ENCODE data around the gene SLX9. TPM values are rescaled to one million over a fixed set of nuclear protein-coding genes. Genes with fewer than 3 reads are reported as not detected.
A peak's percentile ranks its signal among the peaks of the same experiment; 100 is the strongest.

The SLX9 gene
- total and polyA plus RNA-seq, 8 donors, result 5.4 to 83.4 (median 19.3) TPM

DNA sequence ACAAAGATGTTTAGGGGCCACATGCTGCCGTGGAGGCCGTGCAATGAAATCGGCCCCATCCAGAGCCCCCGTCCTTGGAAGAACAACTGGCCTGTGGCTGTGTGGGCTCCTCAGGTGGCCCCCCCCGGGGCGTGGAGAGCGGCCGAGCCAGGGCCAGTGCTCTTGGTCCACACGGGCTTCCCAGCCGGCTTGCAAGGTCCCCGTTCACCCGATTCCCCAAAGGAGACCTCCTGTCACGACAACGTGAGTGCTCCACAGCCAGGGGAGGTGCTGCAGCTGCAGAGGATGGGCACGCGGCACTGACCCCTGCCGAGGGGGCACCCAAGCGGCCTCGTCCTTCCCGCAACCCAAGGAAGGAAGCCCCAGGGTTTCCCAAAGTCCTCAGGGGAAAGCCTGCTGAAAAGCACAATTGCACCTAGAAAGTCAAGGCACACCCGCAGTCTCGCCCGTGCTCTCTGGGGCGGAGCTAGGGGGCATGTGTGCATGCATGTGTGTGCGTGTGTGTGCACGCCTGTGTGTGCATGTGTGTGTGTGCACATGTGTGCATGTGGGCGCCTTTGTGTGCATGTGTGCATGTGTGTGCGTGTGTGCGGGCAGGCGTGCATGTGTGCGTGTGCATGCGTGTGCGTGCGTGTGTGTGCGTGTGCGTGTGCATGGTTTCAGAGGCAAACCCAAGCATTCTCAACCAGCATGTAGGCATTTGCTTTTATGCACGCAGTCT is 48.2 kb downstream of the SLX9 start:
- no peak overlapping the region for H3K4me3 ChIP-seq
- peaks cover 1 to 79% (median 32%) of the 10 kb centered on the region in 4 donors for H3K4me1 ChIP-seq
- WGBS, 5 donors, result 68 to 73% (median 71%) methylated on average over 25 to 37 of the region's 37 CpGs
- H3K27ac ChIP-seq, result peak overlapping the region in 2 of 5 donors; percentile 41 to 75
- no peaks in the 10 kb centered on the region for H3K36me3 ChIP-seq
- H3K27me3 ChIP-seq, result peaks cover 0 to 5% (median 0%) of the 10 kb centered on the region in 3 donors
- DNase-seq, result no peak
- no peaks in the 10 kb centered on the region for H3K9me3 ChIP-seq
- TF ChIP-seq POLR2AphosphoS5 (IDR thresholded peaks at IDR 0.05), result no peak
- TF ChIP-seq EP300 (IDR thresholded peaks at IDR 0.05), result no peak
- TF ChIP-seq POLR2A (IDR thresholded peaks at IDR 0.05), result no peak
- TF ChIP-seq, protein P1, sequence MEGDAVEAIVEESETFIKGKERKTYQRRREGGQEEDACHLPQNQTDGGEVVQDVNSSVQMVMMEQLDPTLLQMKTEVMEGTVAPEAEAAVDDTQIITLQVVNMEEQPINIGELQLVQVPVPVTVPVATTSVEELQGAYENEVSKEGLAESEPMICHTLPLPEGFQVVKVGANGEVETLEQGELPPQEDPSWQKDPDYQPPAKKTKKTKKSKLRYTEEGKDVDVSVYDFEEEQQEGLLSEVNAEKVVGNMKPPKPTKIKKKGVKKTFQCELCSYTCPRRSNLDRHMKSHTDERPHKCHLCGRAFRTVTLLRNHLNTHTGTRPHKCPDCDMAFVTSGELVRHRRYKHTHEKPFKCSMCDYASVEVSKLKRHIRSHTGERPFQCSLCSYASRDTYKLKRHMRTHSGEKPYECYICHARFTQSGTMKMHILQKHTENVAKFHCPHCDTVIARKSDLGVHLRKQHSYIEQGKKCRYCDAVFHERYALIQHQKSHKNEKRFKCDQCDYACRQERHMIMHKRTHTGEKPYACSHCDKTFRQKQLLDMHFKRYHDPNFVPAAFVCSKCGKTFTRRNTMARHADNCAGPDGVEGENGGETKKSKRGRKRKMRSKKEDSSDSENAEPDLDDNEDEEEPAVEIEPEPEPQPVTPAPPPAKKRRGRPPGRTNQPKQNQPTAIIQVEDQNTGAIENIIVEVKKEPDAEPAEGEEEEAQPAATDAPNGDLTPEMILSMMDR (IDR thresholded peaks at IDR 0.05), result no peak
- intact Hi-C loops (cut with DNase I; ENCODE audit: low total_unique reads), result no loop called here

DNA sequence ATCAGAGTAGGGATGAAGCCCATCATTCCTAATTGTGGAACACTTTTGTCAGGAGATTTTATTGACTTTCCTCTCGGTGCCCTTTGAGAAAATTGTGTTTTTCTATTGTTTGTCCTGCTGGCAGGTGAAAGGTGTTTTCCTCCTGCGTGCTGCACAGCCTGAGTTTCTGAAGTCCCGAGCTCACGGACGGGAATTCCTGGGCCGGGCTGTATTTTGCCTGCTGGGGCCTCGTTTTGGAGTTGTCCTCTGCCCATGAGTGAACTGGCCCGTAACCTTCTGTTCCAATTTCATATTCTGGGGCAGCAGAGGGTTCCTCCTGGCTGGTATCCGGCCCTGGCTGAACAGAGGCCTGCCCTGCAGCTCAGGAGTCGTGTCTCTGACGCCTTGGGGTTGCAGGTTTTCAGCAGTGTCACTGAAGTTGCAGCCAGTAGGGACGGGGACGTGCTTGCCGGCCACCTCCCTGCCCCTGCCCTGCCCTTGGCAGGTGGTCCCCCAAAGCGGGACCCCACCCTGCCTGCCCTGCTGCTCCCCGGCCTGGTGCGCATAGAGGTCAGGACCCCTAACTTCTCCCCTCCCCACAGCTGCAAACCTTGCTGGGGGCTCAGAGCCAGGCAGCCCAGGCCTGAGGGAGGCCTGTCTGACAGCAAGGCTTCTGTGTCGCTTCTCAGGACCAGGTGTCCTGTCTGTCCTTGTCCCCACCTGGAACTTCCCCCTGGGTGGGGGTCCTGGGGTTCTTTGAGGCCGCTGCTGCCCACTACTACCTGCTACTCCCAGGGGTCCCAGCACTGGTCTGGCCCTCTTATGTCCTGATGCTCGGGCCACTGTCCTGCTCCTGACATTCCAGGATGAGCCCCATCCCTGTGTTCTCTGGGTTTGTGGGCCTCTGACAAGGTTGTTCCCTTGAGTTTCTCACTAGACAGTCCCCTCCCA is 49.0 kb downstream of the SLX9 start:
- Histone ChIP-seq H3K4me1 (peaks cover 0 to 84% (median 31%) of the 10 kb centered on the region in 4 donors), H3K36me3 (no peaks in the 10 kb centered on the region), H3K27me3 (peaks cover 0 to 7% (median 0%) of the 10 kb centered on the region in 3 donors), H3K27ac (peak overlapping the region in 4 of 5 donors; percentile 32 to 86 (median 72)), H3K4me3 (no peak overlapping the region), H3K9me3 (no peaks in the 10 kb centered on the region)
- intact Hi-C loops (cut with DNase I; ENCODE audit: low total_unique reads), result no loop called here
- TF ChIP-seq EP300 (IDR thresholded peaks at IDR 0.05) (no peak), POLR2A (IDR thresholded peaks at IDR 0.05) (no peak), POLR2AphosphoS5 (IDR thresholded peaks at IDR 0.05) (no peak)
- TF ChIP-seq, protein P1 (IDR thresholded peaks at IDR 0.05), result no peak
- WGBS, 5 donors, result 55 to 68% (median 58%) methylated on average over 5 to 20 of the region's 20 CpGs
- no peak for DNase-seq

GRCh38 chr21:44989537-44989886 is 49.7 kb downstream of the SLX9 start:
- TF ChIP-seq EP300 (IDR thresholded peaks at IDR 0.05), result peak; percentile 49
- no peak for TF ChIP-seq POLR2A (IDR thresholded peaks at IDR 0.05)
- TF ChIP-seq POLR2AphosphoS5 (IDR thresholded peaks at IDR 0.05), result peak in 2 of 3 donors; percentile 42 to 85
- 73 to 86% (median 75%) methylated on average over 8 of the region's 8 CpGs for WGBS, 5 donors
- intact Hi-C loops (cut with DNase I; ENCODE audit: low total_unique reads), result no loop called here
- DNase-seq, result peak in 1 of 2 donors; percentile 63
- H3K36me3 ChIP-seq, result no peaks in the 10 kb centered on the region
- no peaks in the 10 kb centered on the region for H3K9me3 ChIP-seq
- peak overlapping the region in 3 of 5 donors; percentile 70 to 86 (median 74) for H3K27ac ChIP-seq
- no peak overlapping the region for H3K4me3 ChIP-seq
- peaks cover 0 to 7% (median 0%) of the 10 kb centered on the region in 3 donors for H3K27me3 ChIP-seq
- peaks cover 0 to 88% (median 35%) of the 10 kb centered on the region in 4 donors for H3K4me1 ChIP-seq

DNA sequence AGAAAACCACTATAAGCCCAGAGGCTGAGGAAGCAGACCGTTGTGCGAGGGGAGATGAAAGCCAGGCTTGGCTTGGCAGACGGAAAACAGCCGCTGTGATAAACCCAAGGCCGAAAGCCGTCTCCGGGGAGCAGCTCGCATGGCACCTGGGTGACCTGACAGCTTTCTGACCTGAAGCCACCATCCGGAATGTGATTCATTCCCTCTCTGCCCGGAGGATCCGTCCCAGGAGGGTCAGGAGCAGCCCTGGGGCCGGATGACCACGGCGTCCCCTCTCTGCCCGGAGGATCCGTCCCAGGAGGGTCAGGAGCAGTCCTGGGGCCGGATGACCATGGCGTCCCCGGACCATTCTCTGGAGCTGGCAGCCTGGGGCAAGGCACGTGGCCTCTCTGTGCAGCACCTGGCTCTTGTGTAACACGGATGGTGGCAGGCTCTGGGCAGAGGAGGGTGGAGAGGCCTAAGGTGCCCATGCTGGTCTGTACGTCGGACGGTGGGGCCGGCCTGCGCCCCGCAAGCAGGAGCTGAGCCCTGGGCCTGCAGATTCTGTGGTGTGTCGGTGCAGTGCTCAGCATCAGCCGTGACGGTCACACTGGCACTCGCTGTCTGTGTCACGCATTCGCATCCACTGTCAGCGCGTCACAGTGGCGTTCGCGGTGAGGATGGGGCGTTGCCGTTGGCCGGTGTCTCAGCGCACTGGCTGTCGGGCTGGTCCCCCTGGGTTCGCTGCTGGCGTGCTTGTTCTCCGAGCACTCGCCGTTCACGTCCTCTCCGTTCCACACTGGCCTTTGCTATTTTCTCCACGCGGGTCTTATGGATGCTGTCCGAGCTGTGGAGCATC is 50.3 kb downstream of the SLX9 start:
- peaks cover 0 to 87% (median 38%) of the 10 kb centered on the region in 4 donors for H3K4me1 ChIP-seq
- 82 to 90% (median 84%) methylated on average over 32 to 53 of the region's 53 CpGs for WGBS, 5 donors

More for the DNA sequence above, 50.3 kb downstream of the SLX9 start:
- no peak for TF ChIP-seq POLR2AphosphoS5 (IDR thresholded peaks at IDR 0.05)
- TF ChIP-seq POLR2A (IDR thresholded peaks at IDR 0.05), result no peak
- TF ChIP-seq EP300 (IDR thresholded peaks at IDR 0.05), result no peak
- TF ChIP-seq, protein P1 (IDR thresholded peaks at IDR 0.05), result no peak
- H3K27me3 ChIP-seq, result peaks cover 0 to 7% (median 0%) of the 10 kb centered on the region in 3 donors
- H3K36me3 ChIP-seq, result no peaks in the 10 kb centered on the region
- H3K4me3 ChIP-seq, result no peak overlapping the region
- H3K9me3 ChIP-seq, result no peaks in the 10 kb centered on the region
- peak overlapping the region in 4 of 5 donors; percentile 42 to 86 (median 72) for H3K27ac ChIP-seq
- DNase-seq, result no peak
- intact Hi-C loops (cut with DNase I; ENCODE audit: low total_unique reads), result no loop called here

Measured in stomach (tissue), 9 donors.